Measurements from ENCODE around the gene PHLDA1.

The PHLDA1 gene

GRCh38 chr12:76018672-76019071 lies 12.9 kb downstream of the PHLDA1 start:
- Histone ChIP-seq H4K8ac (ENCODE audit: low read length) (no peak overlapping the region), H4K91ac (ENCODE audit: low read length) (no peak overlapping the region), H3K4me3 (ENCODE audit: insufficient read depth in 1 of 2, low read depth in 1 of 2, low read length in 2 of 2) (no peak overlapping the region), H2BK15ac (ENCODE audit: low read depth, poor library complexity, severe bottlenecking) (no peak overlapping the region), H3K4me2 (ENCODE audit: low read length, poor library complexity, severe bottlenecking) (no peak overlapping the region), H3K27me3 (ENCODE audit: control insufficient read depth in 1 of 2, insufficient read depth in 1 of 2, low read length in 2 of 2) (no peaks in the 10 kb centered on the region), H3K27ac (ENCODE audit: low read length, poor library complexity, severe bottlenecking) (peak overlapping the region; percentile 76), H2BK12ac (ENCODE audit: low read length in 2 of 2) (peak overlapping the region in 1 of 2 experiments; percentile 89), H2BK120ac (ENCODE audit: low read depth, low read length) (peak overlapping the region; percentile 73), H2AK5ac (ENCODE audit: low read length, severe bottlenecking) (peak overlapping the region; percentile 59), H3K14ac (ENCODE audit: low read length in 2 of 2) (no peak overlapping the region), H3K79me1 (replicated peaks; ENCODE audit: low read length, poor library complexity, severe bottlenecking) (peaks cover 2% of the 10 kb centered on the region), H3K9ac (ENCODE audit: low read length) (peak overlapping the region; percentile 35), H3K9me3 (ENCODE audit: control insufficient read depth, low read length) (no peaks in the 10 kb centered on the region), H3K18ac (ENCODE audit: low read depth in 1 of 2, low read length in 2 of 2) (no peak overlapping the region), H3K4me1 (ENCODE audit: control insufficient read depth, insufficient read depth, low read depth, low read length) (peaks cover 6% of the 10 kb centered on the region), H2AFZ (ENCODE audit: low read depth, low read length) (no peak overlapping the region), H3K4ac (ENCODE audit: low read depth in 1 of 2, low read length in 2 of 2) (peak overlapping the region in 1 of 2 experiments; percentile 81), H3K36me3 (ENCODE audit: control insufficient read depth in 1 of 2, insufficient read depth in 2 of 2, low read depth in 1 of 2, low read length in 2 of 2) (no peaks in the 10 kb centered on the region), H2BK5ac (ENCODE audit: low read depth, low read length, poor library complexity, severe bottlenecking) (no peak overlapping the region), H3K23ac (ENCODE audit: low read length in 2 of 2) (no peak overlapping the region)
- 88% methylated on average over 1 of the region's 1 CpG for WGBS
- no peak for DNase-seq

GRCh38 chr12:76018111-76018510 lies 13.5 kb downstream of the PHLDA1 start:
- Histone ChIP-seq H3K27ac (ENCODE audit: low read length, poor library complexity, severe bottlenecking) (peak overlapping the region; percentile 5), H3K4me2 (ENCODE audit: low read length, poor library complexity, severe bottlenecking) (no peak overlapping the region), H3K4me3 (ENCODE audit: insufficient read depth in 1 of 2, low read depth in 1 of 2, low read length in 2 of 2) (no peak overlapping the region), H2AFZ (ENCODE audit: low read depth, low read length) (no peak overlapping the region), H2BK12ac (ENCODE audit: low read length in 2 of 2) (peak overlapping the region in 1 of 2 experiments; percentile 28), H2AK5ac (ENCODE audit: low read length, severe bottlenecking) (no peak overlapping the region), H3K9me3 (ENCODE audit: control insufficient read depth, low read length) (no peaks in the 10 kb centered on the region), H3K18ac (ENCODE audit: low read depth in 1 of 2, low read length in 2 of 2) (peak overlapping the region in 1 of 2 experiments; percentile 52), H2BK15ac (ENCODE audit: low read depth, poor library complexity, severe bottlenecking) (no peak overlapping the region), H3K27me3 (ENCODE audit: control insufficient read depth in 1 of 2, insufficient read depth in 1 of 2, low read length in 2 of 2) (no peaks in the 10 kb centered on the region), H2BK5ac (ENCODE audit: low read depth, low read length, poor library complexity, severe bottlenecking) (no peak overlapping the region), H3K79me1 (replicated peaks; ENCODE audit: low read length, poor library complexity, severe bottlenecking) (peaks cover 2% of the 10 kb centered on the region), H3K23ac (ENCODE audit: low read length in 2 of 2) (no peak overlapping the region), H4K91ac (ENCODE audit: low read length) (no peak overlapping the region), H3K36me3 (ENCODE audit: control insufficient read depth in 1 of 2, insufficient read depth in 2 of 2, low read depth in 1 of 2, low read length in 2 of 2) (no peaks in the 10 kb centered on the region), H3K4me1 (ENCODE audit: control insufficient read depth, insufficient read depth, low read depth, low read length) (peaks cover 8% of the 10 kb centered on the region), H4K8ac (ENCODE audit: low read length) (no peak overlapping the region), H2BK120ac (ENCODE audit: low read depth, low read length) (peak overlapping the region; percentile 11), H3K14ac (ENCODE audit: low read length in 2 of 2) (no peak overlapping the region), H3K9ac (ENCODE audit: low read length) (peak overlapping the region; percentile 35), H3K4ac (ENCODE audit: low read depth in 1 of 2, low read length in 2 of 2) (no peak overlapping the region)
- DNase-seq = peak; percentile 87
- WGBS = 32% methylated on average over 6 of the region's 6 CpGs

GRCh38 chr12:76014007-76014406 lies 17.6 kb downstream of the PHLDA1 start:
- Histone ChIP-seq H3K9me3 (ENCODE audit: control insufficient read depth, low read length) (no peaks in the 10 kb centered on the region), H3K27ac (ENCODE audit: low read length, poor library complexity, severe bottlenecking) (no peak overlapping the region), H3K4me1 (ENCODE audit: control insufficient read depth, insufficient read depth, low read depth, low read length) (peaks cover 8% of the 10 kb centered on the region), H3K14ac (ENCODE audit: low read length in 2 of 2) (no peak overlapping the region), H3K27me3 (ENCODE audit: control insufficient read depth in 1 of 2, insufficient read depth in 1 of 2, low read length in 2 of 2) (no peaks in the 10 kb centered on the region), H3K4me3 (ENCODE audit: insufficient read depth in 1 of 2, low read depth in 1 of 2, low read length in 2 of 2) (no peak overlapping the region), H2BK15ac (ENCODE audit: low read depth, poor library complexity, severe bottlenecking) (peak overlapping the region; percentile 19), H3K79me1 (replicated peaks; ENCODE audit: low read length, poor library complexity, severe bottlenecking) (peaks cover 2% of the 10 kb centered on the region), H3K4me2 (ENCODE audit: low read length, poor library complexity, severe bottlenecking) (no peak overlapping the region), H2BK12ac (ENCODE audit: low read length in 2 of 2) (peak overlapping the region; percentile 44 to 80), H3K9ac (ENCODE audit: low read length) (no peak overlapping the region), H4K91ac (ENCODE audit: low read length) (no peak overlapping the region), H3K36me3 (ENCODE audit: control insufficient read depth in 1 of 2, insufficient read depth in 2 of 2, low read depth in 1 of 2, low read length in 2 of 2) (no peaks in the 10 kb centered on the region), H3K4ac (ENCODE audit: low read depth in 1 of 2, low read length in 2 of 2) (peak overlapping the region in 1 of 2 experiments; percentile 68), H2AK5ac (ENCODE audit: low read length, severe bottlenecking) (peak overlapping the region; percentile 51), H2BK5ac (ENCODE audit: low read depth, low read length, poor library complexity, severe bottlenecking) (no peak overlapping the region), H3K23ac (ENCODE audit: low read length in 2 of 2) (no peak overlapping the region), H3K18ac (ENCODE audit: low read depth in 1 of 2, low read length in 2 of 2) (peak overlapping the region in 1 of 2 experiments; percentile 50), H2AFZ (ENCODE audit: low read depth, low read length) (no peak overlapping the region), H4K8ac (ENCODE audit: low read length) (no peak overlapping the region), H2BK120ac (ENCODE audit: low read depth, low read length) (no peak overlapping the region)
- no peak for DNase-seq
- WGBS = 79% methylated on average over 5 of the region's 8 CpGs

- 96% methylated on average over 4 of the region's 4 CpGs for WGBS
- Histone ChIP-seq H3K27ac (ENCODE audit: low read length, poor library complexity, severe bottlenecking) (no peak overlapping the region), H3K18ac (ENCODE audit: low read depth in 1 of 2, low read length in 2 of 2) (no peak overlapping the region), H3K4ac (ENCODE audit: low read depth in 1 of 2, low read length in 2 of 2) (no peak overlapping the region), H3K9me3 (ENCODE audit: control insufficient read depth, low read length) (no peaks in the 10 kb centered on the region), H3K4me3 (ENCODE audit: insufficient read depth in 1 of 2, low read depth in 1 of 2, low read length in 2 of 2) (no peak overlapping the region), H3K14ac (ENCODE audit: low read length in 2 of 2) (no peak overlapping the region), H3K4me1 (ENCODE audit: control insufficient read depth, insufficient read depth, low read depth, low read length) (peaks cover 8% of the 10 kb centered on the region), H3K4me2 (ENCODE audit: low read length, poor library complexity, severe bottlenecking) (no peak overlapping the region), H3K79me1 (replicated peaks; ENCODE audit: low read length, poor library complexity, severe bottlenecking) (peaks cover 2% of the 10 kb centered on the region), H2AFZ (ENCODE audit: low read depth, low read length) (no peak overlapping the region), H4K8ac (ENCODE audit: low read length) (no peak overlapping the region), H2BK5ac (ENCODE audit: low read depth, low read length, poor library complexity, severe bottlenecking) (no peak overlapping the region), H2AK5ac (ENCODE audit: low read length, severe bottlenecking) (no peak overlapping the region), H4K91ac (ENCODE audit: low read length) (no peak overlapping the region), H2BK120ac (ENCODE audit: low read depth, low read length) (no peak overlapping the region), H3K36me3 (ENCODE audit: control insufficient read depth in 1 of 2, insufficient read depth in 2 of 2, low read depth in 1 of 2, low read length in 2 of 2) (no peaks in the 10 kb centered on the region), H3K27me3 (ENCODE audit: control insufficient read depth in 1 of 2, insufficient read depth in 1 of 2, low read length in 2 of 2) (no peaks in the 10 kb centered on the region), H3K9ac (ENCODE audit: low read length) (no peak overlapping the region), H2BK12ac (ENCODE audit: low read length in 2 of 2) (peak overlapping the region; percentile 21 to 44), H3K23ac (ENCODE audit: low read length in 2 of 2) (no peak overlapping the region), H2BK15ac (ENCODE audit: low read depth, poor library complexity, severe bottlenecking) (peak overlapping the region; percentile 19)
- DNase-seq = no peak
Observed at GRCh38 chr12:76013603-76014002, 18.0 kb downstream of the PHLDA1 start.
